ENCODE measurements around the gene ANKS1A.

DNA sequence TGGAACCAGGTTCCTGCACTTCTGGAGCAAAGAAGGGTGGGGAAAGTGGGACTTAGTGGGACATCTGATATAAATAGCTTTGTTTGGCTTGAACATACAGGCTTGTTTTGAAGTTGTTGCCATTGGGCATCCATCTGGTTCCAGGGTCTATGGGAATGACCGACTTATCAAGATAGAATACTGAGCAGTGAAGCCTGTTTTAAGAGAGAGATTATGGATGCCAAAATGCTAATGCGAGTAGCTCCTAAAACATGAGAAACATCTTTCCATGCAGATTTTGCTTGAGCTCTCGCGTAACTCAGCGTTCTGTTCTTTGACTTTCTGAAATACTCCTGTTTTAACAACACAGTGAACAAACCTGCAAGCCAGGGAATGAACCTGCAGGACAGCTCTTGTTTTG, 98.5 kb downstream of the ANKS1A start:
- TF ChIP-seq, protein P1, sequence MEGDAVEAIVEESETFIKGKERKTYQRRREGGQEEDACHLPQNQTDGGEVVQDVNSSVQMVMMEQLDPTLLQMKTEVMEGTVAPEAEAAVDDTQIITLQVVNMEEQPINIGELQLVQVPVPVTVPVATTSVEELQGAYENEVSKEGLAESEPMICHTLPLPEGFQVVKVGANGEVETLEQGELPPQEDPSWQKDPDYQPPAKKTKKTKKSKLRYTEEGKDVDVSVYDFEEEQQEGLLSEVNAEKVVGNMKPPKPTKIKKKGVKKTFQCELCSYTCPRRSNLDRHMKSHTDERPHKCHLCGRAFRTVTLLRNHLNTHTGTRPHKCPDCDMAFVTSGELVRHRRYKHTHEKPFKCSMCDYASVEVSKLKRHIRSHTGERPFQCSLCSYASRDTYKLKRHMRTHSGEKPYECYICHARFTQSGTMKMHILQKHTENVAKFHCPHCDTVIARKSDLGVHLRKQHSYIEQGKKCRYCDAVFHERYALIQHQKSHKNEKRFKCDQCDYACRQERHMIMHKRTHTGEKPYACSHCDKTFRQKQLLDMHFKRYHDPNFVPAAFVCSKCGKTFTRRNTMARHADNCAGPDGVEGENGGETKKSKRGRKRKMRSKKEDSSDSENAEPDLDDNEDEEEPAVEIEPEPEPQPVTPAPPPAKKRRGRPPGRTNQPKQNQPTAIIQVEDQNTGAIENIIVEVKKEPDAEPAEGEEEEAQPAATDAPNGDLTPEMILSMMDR (IDR thresholded peaks at IDR 0.05; ENCODE audit: low read length), result no peak
- TF ChIP-seq EZH2 (optimal IDR thresholded peaks at IDR 0.05; ENCODE audit: low read depth, low read length) (no peak), EZH2phosphoT487 (IDR thresholded peaks at IDR 0.05; ENCODE audit: low read length) (no peak)

All from MM.1S (cell line).